Medulla oblongata (tissue), 1 donor: ENCODE results near the gene MSI2.

ENCODE experiments used
- DNase-seq: peaks from one replicate; pipeline ENCODE4 v3.0.0-alpha.2; 2015; ENCODE audit errors: extremely low spot score

MSI2 gene

DNA sequence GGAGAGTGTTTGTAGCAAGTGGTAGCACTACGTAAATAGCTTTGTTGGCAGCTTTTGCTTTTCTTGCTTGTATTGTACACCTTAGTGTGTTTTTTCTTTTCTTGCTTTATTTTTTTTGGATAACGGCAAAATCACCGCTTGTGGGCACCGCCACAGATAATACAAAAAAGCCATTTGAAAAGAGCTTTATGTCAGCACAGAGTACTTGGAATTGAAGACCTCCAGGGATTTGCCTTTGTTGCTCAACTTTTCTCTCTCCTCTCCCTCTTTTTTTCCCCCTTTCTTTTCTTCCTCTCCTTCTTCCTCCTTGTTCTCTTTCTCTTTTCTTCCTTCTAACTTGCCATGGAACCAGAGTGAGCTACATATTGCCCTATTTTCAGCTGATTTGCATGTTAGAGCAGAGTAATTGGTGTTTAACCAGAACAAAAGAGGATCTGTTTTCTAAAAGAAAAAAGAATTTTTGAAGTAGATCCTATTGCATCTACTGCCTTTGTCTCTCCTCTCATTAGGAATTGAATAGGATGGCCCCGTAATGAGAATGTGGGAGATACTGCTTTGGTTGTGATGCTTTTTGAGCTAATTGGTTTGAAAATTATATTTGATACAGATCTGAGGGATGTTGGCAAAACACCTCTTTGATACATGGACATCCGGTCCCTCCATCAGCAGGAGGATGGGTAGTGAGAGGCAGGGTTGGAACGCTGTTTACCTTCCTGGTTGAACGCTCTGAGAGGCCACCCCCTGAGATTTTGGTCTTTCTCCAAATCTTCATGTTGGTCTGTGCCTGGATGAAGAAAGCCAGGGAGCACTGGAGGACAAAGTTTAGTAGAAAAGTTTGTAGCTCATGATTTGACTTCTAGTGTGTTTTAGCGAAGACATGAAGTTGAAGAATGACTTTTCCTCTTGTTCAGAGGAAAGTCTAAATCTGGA is 85.6 kb downstream of the MSI2 start:
- DNase-seq: peak; percentile 49

GRCh38 chr17:57342963-57343589 is 86.8 kb downstream of the MSI2 start:
- no peak for DNase-seq

DNA sequence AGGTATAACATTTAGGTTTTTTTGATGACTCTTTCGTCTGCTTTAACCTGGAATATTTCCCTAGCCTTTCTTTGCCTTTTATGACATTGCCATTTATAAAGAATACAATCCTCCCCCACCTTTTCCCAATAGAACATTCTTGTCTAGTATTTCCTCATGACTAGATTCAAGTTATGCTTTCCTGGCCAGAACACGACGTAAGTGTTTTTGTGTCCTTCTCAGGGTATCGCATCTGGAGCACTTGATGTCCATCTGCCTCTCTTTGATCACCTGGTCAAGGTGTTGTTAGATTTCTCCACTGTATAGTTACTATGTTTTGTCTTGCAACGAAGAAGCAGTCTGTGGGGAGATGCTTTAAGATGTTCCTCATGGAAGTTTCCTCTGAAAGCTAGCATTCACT is 87.4 kb downstream of the MSI2 start:
- DNase-seq: no peak

DNA sequence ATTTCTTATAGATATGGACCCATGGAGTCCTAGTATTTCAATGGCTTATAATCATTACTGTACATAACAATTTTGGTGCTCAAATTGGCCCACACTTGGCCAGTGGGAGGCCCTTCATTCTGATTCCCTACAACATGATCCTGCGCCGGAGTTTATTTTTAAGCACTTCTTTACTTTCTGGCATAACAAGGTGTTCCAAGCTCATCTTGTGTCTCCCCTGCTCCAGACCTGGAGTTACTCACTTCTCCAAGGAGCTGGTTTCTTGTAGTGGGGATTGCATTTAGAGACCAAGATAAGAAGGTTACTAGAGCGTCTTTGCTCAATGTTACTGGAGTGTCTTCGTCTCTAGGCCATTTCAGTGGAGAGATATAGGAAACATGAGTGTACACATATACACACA is 87.9 kb downstream of the MSI2 start:
- no peak for DNase-seq

GRCh38 chr17:57349541-57350247 is 93.4 kb downstream of the MSI2 start:
- DNase-seq: no peak

DNA sequence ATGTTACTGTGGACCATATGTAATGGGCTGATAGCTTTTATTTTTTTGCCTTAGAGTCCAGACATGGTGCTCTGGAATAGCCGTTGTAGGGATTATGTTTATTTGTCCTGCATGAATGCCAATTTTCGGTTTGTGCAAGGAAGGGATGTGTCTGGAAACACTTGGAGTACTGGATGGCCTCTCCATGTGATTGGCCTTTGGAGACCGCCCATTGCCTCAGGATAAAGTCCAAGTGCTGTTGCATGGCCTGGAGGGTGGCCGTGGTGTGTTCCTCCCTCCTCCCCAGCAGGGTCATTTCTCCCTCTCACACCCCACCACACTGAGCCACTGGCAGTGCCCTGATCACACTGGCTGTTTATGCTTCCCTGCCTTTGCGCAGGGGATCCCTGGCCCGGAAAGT is 93.9 kb downstream of the MSI2 start:
- DNase-seq: peak; percentile 72

DNA sequence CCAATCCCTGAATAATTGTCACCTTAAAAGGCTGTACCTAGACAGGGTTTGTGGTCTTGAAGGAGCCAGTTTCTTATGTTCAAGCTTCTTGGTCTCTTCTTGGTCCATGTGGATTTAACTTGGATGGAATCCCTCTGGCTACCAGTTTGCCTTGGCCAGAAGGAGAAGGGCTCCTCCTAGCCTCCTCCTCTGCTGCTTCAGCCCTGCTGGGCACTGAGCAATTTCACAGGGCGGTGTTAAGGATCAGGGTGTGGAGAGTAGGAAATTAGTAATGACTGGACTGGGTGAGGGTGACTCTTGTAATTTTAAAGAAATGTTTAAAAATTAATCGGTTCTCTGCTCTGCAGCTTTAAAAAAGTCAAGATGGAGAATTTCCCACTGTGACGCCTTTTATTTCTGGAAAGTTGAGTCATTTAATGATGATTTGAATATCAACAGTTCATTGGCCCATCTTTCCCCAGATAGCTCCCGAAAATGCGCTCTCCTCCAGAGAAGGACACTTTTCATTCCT is 96.4 kb downstream of the MSI2 start:
- DNase-seq: no peak

GRCh38 chr17:57354673-57355072 is 98.3 kb downstream of the MSI2 start:
- no peak for DNase-seq

GRCh38 chr17:57355090-57355859 is 99.0 kb downstream of the MSI2 start:
- DNase-seq: no peak

DNA sequence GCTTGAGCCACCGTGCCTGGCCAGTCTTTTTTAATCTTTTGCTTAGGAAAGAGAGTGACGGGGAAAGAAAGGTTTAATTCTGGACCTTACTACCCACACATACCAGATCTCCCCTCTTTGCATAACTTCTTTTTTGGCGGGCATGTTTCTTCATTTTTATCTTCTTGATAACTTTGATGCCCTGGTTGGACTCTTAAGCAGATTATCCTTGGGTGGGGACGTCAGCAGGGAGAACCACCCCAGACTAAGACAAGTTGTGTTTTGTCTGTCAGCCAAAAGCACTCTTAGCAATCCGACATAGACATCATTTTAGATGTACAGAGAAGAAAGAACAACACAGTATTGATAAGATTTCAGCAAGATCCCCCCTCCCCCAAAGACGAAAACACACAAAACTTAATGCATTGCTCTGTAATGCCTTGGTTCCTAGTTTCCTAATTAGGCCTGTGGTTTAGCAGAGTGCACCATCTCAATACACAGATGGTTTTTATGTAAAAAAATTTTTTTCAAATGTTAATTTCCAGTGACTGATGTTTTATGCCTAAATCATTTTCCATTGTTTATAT is 99.9 kb downstream of the MSI2 start:
- DNase-seq: no peak

DNA sequence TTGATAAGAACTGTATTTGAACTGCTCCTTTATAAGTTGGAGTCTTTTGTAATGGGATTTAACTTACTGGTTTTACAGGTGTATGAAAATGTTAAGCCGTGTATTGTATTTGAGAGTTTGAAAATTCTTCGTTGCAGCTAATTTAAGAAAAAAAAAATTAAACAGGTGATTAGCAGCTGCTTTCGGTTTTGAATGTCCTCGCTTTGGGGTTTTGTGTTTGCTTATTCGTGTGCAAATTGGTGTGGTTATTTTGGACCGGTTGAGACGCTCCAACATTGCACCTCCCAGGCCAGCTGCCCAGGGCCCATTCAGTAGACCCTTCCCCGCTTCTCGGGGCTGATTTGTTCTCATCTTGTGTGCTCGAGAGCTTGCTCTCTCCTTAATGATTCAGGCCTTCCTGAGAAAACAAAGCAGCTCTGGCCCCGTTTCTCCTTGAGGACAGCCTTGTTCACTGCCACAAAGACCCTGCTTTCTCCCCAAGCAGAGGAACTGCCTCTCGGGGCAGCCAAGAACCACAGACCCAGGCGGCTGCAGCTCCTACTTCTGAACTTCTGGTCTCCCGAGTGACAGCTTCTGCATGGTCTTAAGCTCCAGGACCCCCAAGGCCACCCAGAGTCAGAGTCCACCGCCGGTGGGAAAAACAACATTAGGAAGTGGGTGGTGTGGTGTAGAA is 100.5 kb downstream of the MSI2 start:
- DNase-seq: peak; percentile 55

GRCh38 chr17:57357392-57357784 is 101.1 kb downstream of the MSI2 start:
- DNase-seq: peak; percentile 70

DNA sequence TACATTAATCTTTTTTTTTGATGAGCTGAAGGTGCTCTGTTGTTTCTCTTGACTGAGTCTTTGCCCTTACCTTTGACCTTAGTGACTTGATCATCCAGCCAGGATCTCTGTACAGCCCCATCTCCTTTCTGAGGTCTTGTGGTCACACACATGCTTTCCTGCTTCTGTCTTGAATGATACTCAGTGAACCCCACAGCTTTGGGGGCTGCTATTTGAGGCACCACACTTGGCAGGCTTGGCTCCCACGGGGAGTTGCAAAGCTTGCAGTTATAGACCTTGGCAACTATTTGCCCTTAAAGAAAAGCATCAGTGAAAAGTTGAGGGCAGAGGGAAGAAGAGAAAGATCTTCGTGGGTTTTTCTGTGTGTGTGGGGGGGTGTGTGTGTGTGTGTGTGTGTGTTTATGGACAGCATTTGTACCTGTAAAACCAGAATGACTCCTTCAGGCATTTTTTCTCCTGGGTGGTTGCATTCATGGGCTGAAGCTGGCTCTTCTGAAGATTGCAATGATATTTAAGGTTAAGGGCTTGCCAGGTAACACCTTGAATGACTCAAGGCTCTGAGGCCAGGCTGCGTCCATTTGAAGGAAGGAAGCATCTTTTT is 101.6 kb downstream of the MSI2 start:
- DNase-seq: no peak

DNA sequence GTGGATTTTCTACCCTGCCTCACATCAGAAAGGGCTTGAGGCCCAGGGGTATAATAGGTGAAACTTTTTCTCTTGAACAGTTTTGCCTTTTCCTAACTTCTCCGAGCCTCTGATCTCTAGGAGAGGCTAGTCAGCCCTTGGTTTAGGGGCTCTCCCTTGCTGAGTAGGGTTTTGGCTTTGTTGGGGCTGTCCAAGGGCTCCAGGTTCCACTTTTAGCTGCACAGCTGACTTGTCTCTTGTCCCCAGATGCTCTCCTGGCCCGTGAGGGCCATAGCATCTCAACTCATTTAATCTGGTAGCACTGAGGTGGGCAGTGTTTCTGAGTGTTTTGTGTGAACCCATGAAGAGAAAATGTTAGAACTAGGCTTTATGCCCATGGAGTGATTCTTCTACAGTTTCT is 103.9 kb downstream of the MSI2 start:
- no peak for DNase-seq

GRCh38 chr17:57362797-57363556 is 106.7 kb downstream of the MSI2 start:
- DNase-seq: no peak

DNA sequence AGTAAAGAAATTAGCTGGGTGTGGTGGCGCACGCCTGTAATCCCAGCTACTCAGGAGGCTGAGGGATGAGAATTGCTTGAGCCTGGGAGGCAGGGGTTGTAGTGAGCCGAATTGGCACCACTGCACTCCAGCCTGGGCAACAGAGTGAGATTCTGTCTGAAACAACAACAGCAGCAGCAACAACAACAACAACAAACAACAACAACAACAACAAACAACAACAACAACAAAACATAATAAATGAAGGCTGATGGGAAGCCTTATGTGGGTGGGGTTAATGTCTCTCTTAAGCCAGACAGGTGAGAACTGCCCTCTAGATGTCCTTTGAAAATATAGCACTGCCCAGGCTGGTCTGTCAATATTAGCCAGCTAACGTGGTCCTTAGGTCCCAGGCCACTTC is 107.3 kb downstream of the MSI2 start:
- DNase-seq: no peak

DNA sequence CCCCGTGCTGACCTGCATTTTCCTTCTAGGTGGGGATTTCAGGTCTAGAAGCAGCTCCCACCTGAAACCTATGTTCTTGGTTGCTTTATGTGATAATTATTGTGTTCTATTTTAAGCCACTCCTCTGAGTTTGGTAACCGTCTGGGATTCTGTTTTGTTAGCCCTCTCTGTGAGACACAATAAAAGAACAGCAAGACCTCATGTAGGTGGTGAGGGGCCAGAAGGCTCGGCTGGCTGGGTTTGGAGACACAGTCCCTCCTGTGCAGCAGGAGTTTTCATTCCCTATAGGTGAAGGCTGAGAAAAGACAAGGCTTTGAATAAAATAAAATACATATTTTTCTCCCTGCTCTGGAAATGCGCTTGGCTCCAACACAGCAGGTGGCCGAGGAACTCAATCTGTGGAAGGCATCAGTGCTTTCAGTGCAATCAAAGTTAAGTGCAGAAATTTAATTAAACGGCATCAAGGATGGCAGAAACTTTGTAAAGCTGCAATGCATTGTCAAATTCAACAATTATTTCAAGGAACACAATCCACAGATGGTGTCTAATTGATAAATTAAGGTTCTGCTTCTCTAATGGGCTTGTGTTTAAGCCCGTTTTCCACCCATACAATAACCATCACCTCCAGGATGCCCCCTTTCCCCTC is 107.8 kb downstream of the MSI2 start:
- no peak for DNase-seq

DNA sequence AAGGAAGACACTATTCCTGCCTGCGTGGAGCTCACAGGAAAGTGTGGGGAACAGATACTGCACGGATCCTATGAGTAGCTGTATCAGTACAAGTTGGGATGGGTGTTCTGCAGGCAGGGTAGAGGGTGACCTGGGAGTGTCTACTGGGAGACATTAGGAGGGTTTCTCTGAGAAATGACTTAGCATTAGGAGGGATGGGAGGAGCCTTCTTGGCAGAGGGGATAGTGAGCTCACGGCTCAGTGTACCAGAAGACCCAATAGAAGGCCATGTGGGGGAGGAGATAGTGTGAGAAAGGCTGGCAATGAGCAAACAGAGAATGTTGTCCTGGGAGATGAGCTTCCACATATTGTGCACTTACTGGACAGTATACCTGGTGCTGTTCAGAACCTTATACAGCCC is 109.1 kb downstream of the MSI2 start:
- no peak for DNase-seq

GRCh38 chr17:57366177-57366557 is 109.8 kb downstream of the MSI2 start:
- no peak for DNase-seq
